H9 (cell line): ENCODE data around the gene ZNF423. TPM values are rescaled to one million over a fixed set of nuclear protein-coding genes. Genes with fewer than 3 reads are reported as not detected.

ENCODE experiments used
- DNase-seq: peaks from one replicate; pipeline ENCODE4 v3.0.0-alpha.2; 2017
- H2AFZ ChIP-seq: one replicate; pipeline ENCODE4 v1.6.1; 2013; ENCODE audit warnings: mild to moderate bottlenecking, low read length, control low read depth, moderate library complexity
- H2AK5ac ChIP-seq: 2 replicates; pipeline ENCODE4 v1.6.1; 2013; ENCODE audit warnings: low read length, control low read depth, mixed read lengths; ENCODE audit not compliant: insufficient read length
- H2BK120ac ChIP-seq: one replicate; pipeline ENCODE4 v1.6.1; 2013; ENCODE audit warnings: low read depth, mild to moderate bottlenecking, low read length, control low read depth, inconsistent platforms; ENCODE audit not compliant: poor library complexity, severe bottlenecking
- H2BK12ac ChIP-seq: 2 replicates; pipeline ENCODE4 v1.6.1; 2013; ENCODE audit warnings: low read length, control low read depth, mixed read lengths, low read depth; ENCODE audit not compliant: insufficient read length
- H2BK15ac ChIP-seq: 2 replicates; pipeline ENCODE4 v1.6.1; 2013; ENCODE audit warnings: low read depth, low read length, control low read depth
- H2BK20ac ChIP-seq: one replicate; pipeline ENCODE4 v1.6.1; 2013; ENCODE audit warnings: low read depth, mild to moderate bottlenecking, low read length, control low read depth, inconsistent platforms; ENCODE audit not compliant: poor library complexity, severe bottlenecking
- H2BK5ac ChIP-seq: 2 replicates; pipeline ENCODE4 v1.6.1; 2013; ENCODE audit warnings: low read length, control low read depth, mixed read lengths; ENCODE audit not compliant: insufficient read length
- H3K14ac ChIP-seq: 2 replicates; pipeline ENCODE4 v1.6.1; 2013; ENCODE audit warnings: low read length, control low read depth; ENCODE audit not compliant: insufficient read depth
- H3K18ac ChIP-seq: 2 replicates; pipeline ENCODE4 v1.6.1; 2013; ENCODE audit warnings: low read depth, mild to moderate bottlenecking, mixed read lengths, low read length, control low read depth; ENCODE audit not compliant: insufficient read length
- H3K23ac ChIP-seq: 2 replicates; pipeline ENCODE4 v1.6.1; 2013; ENCODE audit warnings: low read length, control low read depth, mixed read lengths, low read depth; ENCODE audit not compliant: insufficient read length
- H3K23me2 ChIP-seq: 2 replicates; pipeline ENCODE4 v1.6.1; 2013; ENCODE audit warnings: low read depth, mild to moderate bottlenecking, mixed read lengths, low read length, control low read depth; ENCODE audit not compliant: insufficient read length, poor library complexity, severe bottlenecking
- H3K27ac ChIP-seq: 2 replicates; pipeline ENCODE4 v1.5.1; 2013; ENCODE audit warnings: low read length, control low read depth, mixed read lengths, low read depth; ENCODE audit not compliant: insufficient read length
- H3K27me3 ChIP-seq: 2 replicates; pipeline ENCODE4 v1.6.1; 2013; ENCODE audit warnings: low read length, control low read depth, inconsistent platforms; ENCODE audit not compliant: insufficient read depth
- H3K4ac ChIP-seq: 2 replicates; pipeline ENCODE4 v1.6.1; 2013; ENCODE audit warnings: low read depth, mild to moderate bottlenecking, control low read depth, inconsistent platforms, low read length, moderate library complexity
- H3K4me1 ChIP-seq: 2 replicates; pipeline ENCODE4 v1.6.1; 2013; ENCODE audit warnings: low read length, control low read depth, inconsistent platforms; ENCODE audit not compliant: insufficient read depth
- H3K4me2 ChIP-seq: 2 replicates; pipeline ENCODE4 v1.6.1; 2013; ENCODE audit warnings: low read length, control low read depth, mixed read lengths; ENCODE audit not compliant: insufficient read length, insufficient read depth
- H3K56ac ChIP-seq: 2 replicates; pipeline ENCODE4 v1.6.1; 2013; ENCODE audit warnings: low read depth, mild to moderate bottlenecking, mixed read lengths, low read length, control low read depth; ENCODE audit not compliant: insufficient read length
- H3K79me1 ChIP-seq: 2 replicates; pipeline ENCODE4 v1.6.1; 2013; ENCODE audit warnings: low read depth, mild to moderate bottlenecking, moderate library complexity, low read length, control low read depth, inconsistent platforms; ENCODE audit not compliant: insufficient read depth, poor library complexity, severe bottlenecking
- H3K79me2 ChIP-seq: 2 replicates; pipeline ENCODE4 v1.6.1; 2013; ENCODE audit warnings: low read length, control low read depth, inconsistent platforms; ENCODE audit not compliant: insufficient read depth
- H3K9ac ChIP-seq: 2 replicates; pipeline ENCODE4 v1.6.1; 2013; ENCODE audit warnings: low read length, control low read depth, mixed read lengths; ENCODE audit not compliant: insufficient read length; ENCODE audit errors: extremely low read depth
- H3K9me3 ChIP-seq: one replicate; pipeline ENCODE4 v1.6.1; 2013; ENCODE audit warnings: low read depth, low read length, inconsistent platforms; ENCODE audit not compliant: control insufficient read depth
- H3T11ph ChIP-seq: one replicate; pipeline ENCODE4 v1.6.1; 2013; ENCODE audit warnings: mild to moderate bottlenecking, low read length, control low read depth, inconsistent platforms
- H4K20me1 ChIP-seq: one replicate; pipeline ENCODE4 v1.6.1; 2013; ENCODE audit not compliant: control insufficient read depth, insufficient read length, insufficient read depth
- H4K5ac ChIP-seq: 2 replicates; pipeline ENCODE4 v1.6.1; 2013; ENCODE audit warnings: low read depth, mild to moderate bottlenecking, mixed read lengths, low read length, control low read depth; ENCODE audit not compliant: insufficient read length
- H4K8ac ChIP-seq: replicated peaks from 2 replicates; pipeline ENCODE4 v1.6.1; 2013; ENCODE audit warnings: low read length, control low read depth, mixed read lengths, low read depth; ENCODE audit not compliant: insufficient read length
- H4K91ac ChIP-seq: 2 replicates; pipeline ENCODE4 v1.6.1; 2013; ENCODE audit warnings: low read depth, mild to moderate bottlenecking, moderate library complexity, mixed read lengths, low read length, control low read depth; ENCODE audit not compliant: insufficient read length
- H3K27ac Mint-ChIP-seq, 3 experiments: 2 replicates in 2 of 3; 3 replicates in 1 of 3; pipeline ENCODE4 v1.8.0; 2020 to 2021; ENCODE audit warnings: mixed read lengths in 3 of 3, mild to moderate bottlenecking in 1 of 3, moderate library complexity in 1 of 3
- H3K27me3 Mint-ChIP-seq: 2 replicates; pipeline ENCODE4 v1.8.0; 2021; ENCODE audit warnings: low read depth, mild to moderate bottlenecking, moderate library complexity, mixed read lengths
- H3K36me3 Mint-ChIP-seq, 3 experiments: 2 replicates in 2 of 3; 3 replicates in 1 of 3; pipeline ENCODE4 v1.8.0; 2020 to 2021; ENCODE audit warnings: low read depth in 3 of 3, mixed read lengths in 3 of 3; ENCODE audit not compliant: insufficient read depth in 1 of 3
- H3K4me1 Mint-ChIP-seq, 2 experiments: 2 replicates each; pipeline ENCODE4 v1.8.0; 2020; ENCODE audit warnings: mixed read lengths in 2 of 2
- H3K4me3 Mint-ChIP-seq, 2 experiments: 2 replicates in 1 of 2; 3 replicates in 1 of 2; pipeline ENCODE4 v1.8.0; 2020 to 2021; ENCODE audit warnings: mild to moderate bottlenecking in 2 of 2, mixed read lengths in 2 of 2, moderate library complexity in 1 of 2
- H3K9me3 Mint-ChIP-seq, 2 experiments: 2 replicates in 1 of 2; 3 replicates in 1 of 2; pipeline ENCODE4 v1.8.0; 2020; ENCODE audit warnings: mild to moderate bottlenecking in 2 of 2, mixed read lengths in 2 of 2, moderate library complexity in 1 of 2
- WGBS: extraction: QIAGEN DNeasy Blood & Tissue Kit; methylation state at CpG from one replicate; pipeline ENCODE4 v1.1.7; 2013; ENCODE audit warnings: missing lambda C conversion rate, low lambda C conversion rate, mixed read lengths; ENCODE audit not compliant: insufficient read length; ENCODE audit errors: extremely low coverage; 5-methylcytosine and 5-hydroxymethylcytosine counted together
- total RNA-seq: library from RNA; stranded (reverse); gene quantifications from 2 replicates; pipeline ENCODE4 v1.2.1, GENCODE V29; 2021
- TF ChIP-seq, protein P1 (sequence below): fragments of 200-600 bp; sonication (generic); conservative IDR thresholded peaks from 3 replicates; pipeline ENCODE4 v1.8.0; 2021; ENCODE audit warnings: antibody characterized with exemption, mild to moderate bottlenecking

ZNF423 gene
- total RNA-seq, 1 experiment from 2014 or later, result 51.5 TPM

DNA sequence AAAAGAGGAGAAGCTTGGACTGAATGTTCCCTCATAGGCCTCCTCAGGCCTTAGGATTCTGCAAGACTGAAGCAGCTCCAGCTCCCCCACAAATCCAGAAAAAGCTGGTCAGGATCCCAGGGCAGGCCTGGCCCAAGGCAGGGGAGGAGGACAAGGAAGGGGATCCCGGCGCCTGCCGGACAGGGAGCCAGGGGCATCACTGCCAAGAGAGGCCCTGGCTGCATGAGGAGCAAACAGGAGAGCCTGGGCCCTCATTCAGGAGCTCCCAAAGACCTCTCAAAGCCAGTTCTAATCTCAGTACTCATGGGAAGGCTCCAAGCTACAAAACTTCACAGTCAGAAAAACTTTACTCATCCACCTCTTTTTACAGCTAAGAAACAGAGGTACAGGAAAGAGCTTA is 67.3 kb downstream of the ZNF423 start:
- Histone ChIP-seq H2BK20ac (no peak overlapping the region), H2BK12ac (no peak overlapping the region), H4K5ac (no peak overlapping the region), H4K8ac (no peak overlapping the region), H4K91ac (no peak overlapping the region), H3K4ac (no peak overlapping the region), H3K4me1 (no peaks in the 10 kb centered on the region), H2BK120ac (no peak overlapping the region), H4K20me1 (no peaks in the 10 kb centered on the region), H3K14ac (no peak overlapping the region), H3K23me2 (no peaks in the 10 kb centered on the region), H3K18ac (no peak overlapping the region), H3K79me2 (peaks cover 2% of the 10 kb centered on the region; the same call in 1 of the 2 replicates), H2AFZ (no peak overlapping the region), H2AK5ac (no peak overlapping the region), H3K9ac (no peak overlapping the region), H3K4me2 (no peak overlapping the region), H2BK5ac (no peak overlapping the region), H3K27me3 (no peaks in the 10 kb centered on the region), H3K9me3 (no peaks in the 10 kb centered on the region), H3K23ac (no peak overlapping the region), H3T11ph (no peak overlapping the region), H3K56ac (no peak overlapping the region), H3K79me1 (no peaks in the 10 kb centered on the region), H3K27ac (no peak overlapping the region), H2BK15ac (no peak overlapping the region)
- H3K27ac Mint-ChIP-seq, result no peak overlapping the region
- no CpG with 5 or more reads among the region's 3 CpGs for WGBS
- DNase-seq, result no peak
- peaks cover 21 to 27% of the 10 kb centered on the region in 2 experiments for H3K4me1 Mint-ChIP-seq
- H3K4me3 Mint-ChIP-seq, result no peak overlapping the region
- no peaks in the 10 kb centered on the region for H3K27me3 Mint-ChIP-seq
- no peaks in the 10 kb centered on the region for H3K9me3 Mint-ChIP-seq
- TF ChIP-seq, protein P1, sequence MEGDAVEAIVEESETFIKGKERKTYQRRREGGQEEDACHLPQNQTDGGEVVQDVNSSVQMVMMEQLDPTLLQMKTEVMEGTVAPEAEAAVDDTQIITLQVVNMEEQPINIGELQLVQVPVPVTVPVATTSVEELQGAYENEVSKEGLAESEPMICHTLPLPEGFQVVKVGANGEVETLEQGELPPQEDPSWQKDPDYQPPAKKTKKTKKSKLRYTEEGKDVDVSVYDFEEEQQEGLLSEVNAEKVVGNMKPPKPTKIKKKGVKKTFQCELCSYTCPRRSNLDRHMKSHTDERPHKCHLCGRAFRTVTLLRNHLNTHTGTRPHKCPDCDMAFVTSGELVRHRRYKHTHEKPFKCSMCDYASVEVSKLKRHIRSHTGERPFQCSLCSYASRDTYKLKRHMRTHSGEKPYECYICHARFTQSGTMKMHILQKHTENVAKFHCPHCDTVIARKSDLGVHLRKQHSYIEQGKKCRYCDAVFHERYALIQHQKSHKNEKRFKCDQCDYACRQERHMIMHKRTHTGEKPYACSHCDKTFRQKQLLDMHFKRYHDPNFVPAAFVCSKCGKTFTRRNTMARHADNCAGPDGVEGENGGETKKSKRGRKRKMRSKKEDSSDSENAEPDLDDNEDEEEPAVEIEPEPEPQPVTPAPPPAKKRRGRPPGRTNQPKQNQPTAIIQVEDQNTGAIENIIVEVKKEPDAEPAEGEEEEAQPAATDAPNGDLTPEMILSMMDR, result no peak
- peaks cover 0 to 24% (median 11%) of the 10 kb centered on the region in 3 experiments; a peak in 5 of 7 replicates for H3K36me3 Mint-ChIP-seq
